ENCODE measurements around the gene LRMDA. TPM values are rescaled to one million over a fixed set of nuclear protein-coding genes. Genes with fewer than 3 reads are reported as not detected.

The LRMDA gene
- total RNA-seq, 2 experiments from 2014 or later, result not detected

DNA sequence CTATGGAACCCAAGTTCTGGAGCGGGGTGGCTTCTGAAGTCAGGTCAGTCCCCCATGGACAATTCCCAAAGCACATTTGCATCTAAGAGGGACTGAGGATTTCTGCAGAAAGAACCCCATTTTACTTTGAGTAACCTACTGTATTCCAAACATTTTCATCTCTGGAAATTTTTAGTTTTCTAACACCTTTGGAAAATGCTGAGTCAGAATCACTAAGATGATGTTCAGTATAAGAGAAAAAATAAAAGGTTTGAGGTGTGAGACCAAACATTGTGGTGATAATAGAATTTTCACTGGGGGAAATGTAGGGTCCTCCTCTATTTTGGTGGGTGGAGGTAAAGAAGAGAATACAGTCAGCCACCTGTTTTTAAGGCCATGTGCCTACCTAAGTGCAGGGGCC is 227.1 kb downstream of the LRMDA start:
- CTCF ChIA-PET (ENCODE audit: unreplicated experiment), result no interaction called here

DNA sequence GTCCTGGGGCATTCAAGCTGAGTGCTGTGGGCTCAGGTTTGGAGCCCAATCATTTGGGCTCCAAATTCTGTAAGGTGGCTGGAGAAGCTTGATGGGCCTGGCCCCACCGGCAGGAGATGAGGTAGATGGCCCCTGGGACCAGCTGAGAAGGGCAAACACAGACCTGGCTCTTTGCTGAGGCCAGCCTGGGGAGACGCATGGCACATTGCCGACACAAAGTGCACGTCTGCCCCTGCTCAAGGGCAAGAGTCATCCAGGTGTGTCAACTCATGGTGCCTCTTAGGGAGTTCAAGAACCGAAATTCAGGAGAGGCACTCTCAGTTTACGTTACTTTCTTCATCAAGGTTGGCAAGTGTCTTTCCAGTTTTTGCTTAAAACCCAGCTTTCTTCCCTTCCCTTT is 227.5 kb downstream of the LRMDA start:
- no peak for DNase-seq (ENCODE audit: low spot score)
- no peak overlapping the region for H3K27ac ChIP-seq (ENCODE audit: low read depth, low read length, poor library complexity, severe bottlenecking)
- CTCF ChIA-PET (ENCODE audit: unreplicated experiment), result no interaction called here
- H4K20me1 ChIP-seq (ENCODE audit: insufficient read depth, low read length), result no peaks in the 10 kb centered on the region
- no peak overlapping the region for H3K4me2 ChIP-seq (ENCODE audit: low read length)
- no peak overlapping the region for H2AFZ ChIP-seq (ENCODE audit: low read length)
- no peaks in the 10 kb centered on the region for H3K4me1 ChIP-seq (ENCODE audit: insufficient read depth, low read length, poor library complexity, severe bottlenecking)
- no peaks in the 10 kb centered on the region for H3K9me2 ChIP-seq (ENCODE audit: insufficient read depth, low read length)
- no peaks in the 10 kb centered on the region for H3K79me2 ChIP-seq (ENCODE audit: insufficient read depth, low read depth, low read length)
- POLR2A ChIA-PET, result no interaction called here
- intact Hi-C loops (cut with micrococcal nuclease; ENCODE audit: unreplicated experiment), result no loop called here
- TF ChIP-seq, protein P1, sequence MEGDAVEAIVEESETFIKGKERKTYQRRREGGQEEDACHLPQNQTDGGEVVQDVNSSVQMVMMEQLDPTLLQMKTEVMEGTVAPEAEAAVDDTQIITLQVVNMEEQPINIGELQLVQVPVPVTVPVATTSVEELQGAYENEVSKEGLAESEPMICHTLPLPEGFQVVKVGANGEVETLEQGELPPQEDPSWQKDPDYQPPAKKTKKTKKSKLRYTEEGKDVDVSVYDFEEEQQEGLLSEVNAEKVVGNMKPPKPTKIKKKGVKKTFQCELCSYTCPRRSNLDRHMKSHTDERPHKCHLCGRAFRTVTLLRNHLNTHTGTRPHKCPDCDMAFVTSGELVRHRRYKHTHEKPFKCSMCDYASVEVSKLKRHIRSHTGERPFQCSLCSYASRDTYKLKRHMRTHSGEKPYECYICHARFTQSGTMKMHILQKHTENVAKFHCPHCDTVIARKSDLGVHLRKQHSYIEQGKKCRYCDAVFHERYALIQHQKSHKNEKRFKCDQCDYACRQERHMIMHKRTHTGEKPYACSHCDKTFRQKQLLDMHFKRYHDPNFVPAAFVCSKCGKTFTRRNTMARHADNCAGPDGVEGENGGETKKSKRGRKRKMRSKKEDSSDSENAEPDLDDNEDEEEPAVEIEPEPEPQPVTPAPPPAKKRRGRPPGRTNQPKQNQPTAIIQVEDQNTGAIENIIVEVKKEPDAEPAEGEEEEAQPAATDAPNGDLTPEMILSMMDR (conservative IDR thresholded peaks at IDR 0.05; ENCODE audit: low read length), result no peak
- TF ChIP-seq EZH2phosphoT487 (IDR thresholded peaks at IDR 0.05; ENCODE audit: borderline replicate concordance, low read depth, low read length), result no peak
- H3K36me3 ChIP-seq (ENCODE audit: insufficient read depth, low read length), result no peaks in the 10 kb centered on the region
- no peaks in the 10 kb centered on the region for H3K9me3 ChIP-seq (ENCODE audit: low read length)
- no peak overlapping the region for H3K4me3 ChIP-seq (ENCODE audit: low read depth, low read length, poor library complexity, severe bottlenecking)
- BruUV-seq (replicated peaks), result no TSS peak

More for the DNA sequence above, 227.1 kb downstream of the LRMDA start:
- no peak overlapping the region for H3K27ac ChIP-seq (ENCODE audit: low read depth, low read length, poor library complexity, severe bottlenecking)
- H3K4me1 ChIP-seq (ENCODE audit: insufficient read depth, low read length, poor library complexity, severe bottlenecking), result no peaks in the 10 kb centered on the region
- POLR2A ChIA-PET, result no interaction called here
- H3K79me2 ChIP-seq (ENCODE audit: insufficient read depth, low read depth, low read length), result no peaks in the 10 kb centered on the region
- BruUV-seq (replicated peaks), result no TSS peak
- intact Hi-C loops (cut with micrococcal nuclease; ENCODE audit: unreplicated experiment), result no loop called here
- no peak for DNase-seq (ENCODE audit: low spot score)
- H3K36me3 ChIP-seq (ENCODE audit: insufficient read depth, low read length), result no peaks in the 10 kb centered on the region
- H3K9me3 ChIP-seq (ENCODE audit: low read length), result no peaks in the 10 kb centered on the region
- H3K4me3 ChIP-seq (ENCODE audit: low read depth, low read length, poor library complexity, severe bottlenecking), result no peak overlapping the region
- H3K9me2 ChIP-seq (ENCODE audit: insufficient read depth, low read length), result no peaks in the 10 kb centered on the region
- no peak overlapping the region for H3K4me2 ChIP-seq (ENCODE audit: low read length)
- TF ChIP-seq, protein P1 (conservative IDR thresholded peaks at IDR 0.05; ENCODE audit: low read length), result no peak
- TF ChIP-seq EZH2phosphoT487 (IDR thresholded peaks at IDR 0.05; ENCODE audit: borderline replicate concordance, low read depth, low read length), result no peak
- no peaks in the 10 kb centered on the region for H4K20me1 ChIP-seq (ENCODE audit: insufficient read depth, low read length)
- no peak overlapping the region for H2AFZ ChIP-seq (ENCODE audit: low read length)

DNA sequence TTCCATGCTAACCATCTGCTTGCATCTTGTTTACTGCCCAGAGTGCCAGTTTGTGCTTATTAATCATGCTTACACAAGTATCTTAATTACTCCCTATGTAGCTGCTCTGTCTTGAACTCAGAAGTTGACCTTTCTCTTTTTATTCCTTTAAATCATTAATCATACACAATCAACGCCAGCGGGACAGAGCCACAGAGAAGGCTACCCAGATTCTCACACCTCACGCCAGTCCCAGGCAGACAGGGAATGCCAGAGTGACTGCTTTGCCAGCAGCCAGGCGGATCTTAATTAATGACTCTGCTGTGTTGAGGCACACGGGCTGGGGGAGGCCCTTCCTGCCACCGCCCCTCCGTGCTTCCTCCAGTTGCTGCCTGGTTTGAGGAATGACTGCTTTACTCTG is 229.4 kb downstream of the LRMDA start:
- ChIA-PET CTCF (ENCODE audit: unreplicated experiment) (no interaction called here), POLR2A (no interaction called here)
- Histone ChIP-seq H3K4me2 (ENCODE audit: low read length) (no peak overlapping the region), H3K4me1 (ENCODE audit: insufficient read depth, low read length, poor library complexity, severe bottlenecking) (no peaks in the 10 kb centered on the region), H4K20me1 (ENCODE audit: insufficient read depth, low read length) (no peaks in the 10 kb centered on the region), H3K36me3 (ENCODE audit: insufficient read depth, low read length) (no peaks in the 10 kb centered on the region), H3K79me2 (ENCODE audit: insufficient read depth, low read depth, low read length) (no peaks in the 10 kb centered on the region), H3K9me3 (ENCODE audit: low read length) (no peaks in the 10 kb centered on the region), H2AFZ (ENCODE audit: low read length) (no peak overlapping the region), H3K27ac (ENCODE audit: low read depth, low read length, poor library complexity, severe bottlenecking) (no peak overlapping the region), H3K4me3 (ENCODE audit: low read depth, low read length, poor library complexity, severe bottlenecking) (no peak overlapping the region), H3K9me2 (ENCODE audit: insufficient read depth, low read length) (no peaks in the 10 kb centered on the region)
- TF ChIP-seq, protein P1 (conservative IDR thresholded peaks at IDR 0.05; ENCODE audit: low read length), result no peak
- no peak for TF ChIP-seq EZH2phosphoT487 (IDR thresholded peaks at IDR 0.05; ENCODE audit: borderline replicate concordance, low read depth, low read length)
- no TSS peak for BruUV-seq (replicated peaks)
- intact Hi-C loops (cut with micrococcal nuclease; ENCODE audit: unreplicated experiment), result no loop called here
- DNase-seq (ENCODE audit: low spot score), result no peak

Data from OCI-LY7 (cell line).